AML-193 (cell line): Measurements from ENCODE around the gene ZNF835.
A peak's percentile ranks its signal among the peaks of the same experiment; 100 is the strongest.

Source experiments
- DNase-seq, 2 experiments: peaks; one replicate each; lab custom pipeline; 2025; lab: John Stamatoyannopoulos, UW

ZNF835 gene

DNA sequence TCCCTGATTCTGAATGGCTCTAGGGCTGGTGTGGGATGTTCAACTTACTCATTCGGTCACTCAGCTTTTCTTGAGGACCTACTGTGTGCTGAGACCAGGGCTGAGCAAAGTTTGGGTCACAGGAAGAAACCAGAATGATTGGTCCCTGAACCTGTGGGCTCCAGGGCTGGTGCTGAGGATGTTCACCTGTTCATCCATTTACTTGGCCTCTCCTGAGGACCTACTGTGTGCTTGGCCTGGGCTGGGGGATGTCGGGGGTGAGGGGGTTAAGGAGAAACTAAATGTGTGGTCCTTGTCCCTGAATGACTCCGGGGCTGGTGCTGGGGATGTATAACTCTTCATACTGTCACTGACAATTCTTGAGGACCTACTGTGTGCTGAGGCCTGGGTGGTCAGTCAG, 10.3 kb downstream of the ZNF835 start:
- no peak for DNase-seq

DNA sequence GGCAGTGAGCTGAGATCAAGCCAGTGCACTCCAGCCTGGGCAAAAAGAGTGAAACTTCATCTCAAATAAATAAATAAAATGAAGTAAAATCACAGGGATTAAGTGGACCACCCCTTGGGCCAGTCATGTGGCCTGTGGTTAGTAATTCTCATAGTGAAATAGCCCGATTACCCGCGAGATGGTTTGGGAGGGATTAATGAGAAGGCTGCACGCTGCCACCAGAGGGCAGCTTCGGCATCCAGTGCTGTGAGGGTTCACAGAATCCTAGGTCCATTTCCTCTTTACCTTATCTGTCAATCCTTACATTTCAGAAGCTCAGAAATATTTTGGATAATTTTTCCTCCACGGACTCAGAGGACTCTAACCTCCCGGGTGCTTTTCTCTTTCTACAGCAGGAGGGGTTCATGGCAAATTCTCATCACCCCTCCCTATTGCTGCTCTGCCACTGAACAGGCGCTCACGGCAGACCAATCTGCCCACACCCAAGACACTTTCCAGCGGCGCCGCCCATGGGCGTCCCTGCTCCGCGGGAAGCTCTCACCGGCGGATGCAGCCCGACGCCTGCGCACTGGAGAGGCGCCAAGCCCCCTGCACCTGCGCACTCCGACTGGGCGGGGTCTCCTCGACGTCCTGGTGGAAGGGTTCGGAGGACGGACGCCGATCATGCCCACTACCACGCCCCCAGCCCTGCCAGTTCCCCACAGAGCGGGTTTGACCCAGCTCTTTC, 11.0 kb downstream of the ZNF835 start:
- no peak for DNase-seq

DNA sequence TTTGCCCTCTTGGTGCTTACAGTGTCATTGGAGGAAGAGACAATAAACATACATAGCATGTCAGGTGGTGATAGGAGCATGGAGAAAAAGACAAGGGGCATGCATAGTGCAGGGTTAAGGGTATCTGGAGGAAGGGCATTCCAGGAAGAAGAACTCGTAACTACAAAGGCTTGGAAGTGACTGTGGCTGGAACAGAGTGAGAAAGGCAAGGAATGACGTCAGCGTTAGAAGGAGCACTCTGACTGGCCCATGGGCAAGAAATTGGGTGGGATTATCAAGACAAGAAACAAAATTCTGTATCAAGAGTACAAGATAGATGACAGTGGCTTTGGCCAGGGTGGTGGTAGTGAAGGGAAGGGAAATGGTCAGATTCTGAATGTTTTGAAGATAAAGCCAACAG, 17.4 kb downstream of the ZNF835 start:
- no peak for DNase-seq

DNA sequence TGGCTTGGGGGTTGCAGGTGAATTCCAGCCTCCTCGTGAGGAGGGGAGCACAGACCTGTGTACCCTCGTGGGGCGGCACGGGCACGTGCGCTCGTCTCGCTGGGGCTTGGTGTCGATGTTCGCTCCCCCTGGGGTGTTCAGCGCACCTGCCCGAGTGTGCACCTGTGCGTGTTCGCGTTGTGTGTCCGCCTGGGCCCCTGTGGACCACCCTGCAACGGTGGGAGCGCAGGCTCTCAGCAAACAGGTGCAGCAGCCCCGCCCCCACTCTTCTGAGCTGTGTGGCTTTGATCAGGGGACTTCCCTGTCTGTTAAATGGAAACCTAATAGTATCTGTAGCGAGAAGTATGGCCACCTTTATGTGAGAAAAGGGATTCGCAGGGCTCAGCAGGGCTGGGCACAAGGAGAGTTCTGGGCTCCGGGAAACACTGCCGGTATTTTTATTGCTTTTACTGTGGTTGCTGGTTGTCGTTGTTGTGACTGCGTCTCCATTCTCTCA, 28.0 kb downstream of the ZNF835 start:
- DNase-seq: no peak

- no peak for DNase-seq
Measured at GRCh38 chr19:56642711-56643459, 28.7 kb downstream of the ZNF835 start, which contains the start of gene SMIM17. TSS of gene SMIM17 (plus strand) at chr19:56643159. CDS start at chr19:56645668, 2,509 bp downstream.

DNA sequence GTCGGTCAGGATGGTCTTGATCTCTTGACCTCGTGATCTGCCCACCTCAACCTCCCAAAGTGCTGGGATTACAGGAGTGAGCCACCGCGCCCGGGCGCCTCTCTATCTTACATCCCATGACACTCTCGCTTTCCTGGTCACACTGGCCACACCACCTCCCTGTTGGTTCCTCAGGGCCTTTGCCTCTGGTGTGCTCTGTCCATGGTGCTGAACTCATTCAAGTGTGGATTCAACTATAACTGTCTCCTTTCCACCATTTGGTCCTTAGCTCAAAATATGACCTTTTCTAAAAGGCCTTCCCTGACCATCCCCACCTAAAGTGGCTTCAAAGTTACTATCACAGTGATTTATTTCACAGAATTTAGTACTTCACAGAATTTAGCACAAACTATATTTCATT, 32.3 kb downstream of the ZNF835 start:
- peak; percentile 25 to 37 for DNase-seq

DNA sequence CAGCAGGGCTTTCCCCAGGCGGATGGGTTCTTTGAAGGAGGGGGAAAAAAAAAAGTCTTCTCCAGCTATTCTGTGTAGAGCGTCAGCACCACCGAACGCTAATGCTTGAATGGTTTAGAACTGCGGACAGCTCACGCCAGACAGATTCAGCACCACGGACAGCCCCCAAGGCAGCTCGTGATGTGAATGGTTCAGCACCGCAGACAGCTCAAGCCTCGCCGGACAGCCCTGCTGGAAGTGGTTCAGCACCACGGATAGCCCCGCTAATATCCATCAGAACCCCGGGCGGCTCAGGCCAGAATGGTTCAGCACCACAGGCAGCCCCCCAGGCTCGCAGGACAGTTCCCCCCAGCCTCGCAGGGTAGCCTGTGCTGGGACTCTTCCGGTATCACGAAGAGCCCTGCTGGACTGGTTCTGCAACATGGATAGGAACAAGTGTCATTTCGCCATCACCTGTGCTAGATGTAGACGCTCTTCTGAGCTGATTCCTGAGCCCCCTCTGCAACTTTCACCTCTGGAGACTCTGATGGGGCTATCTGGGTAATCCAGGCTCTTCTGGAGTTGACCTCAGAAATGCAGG, 33.5 kb downstream of the ZNF835 start:
- DNase-seq: peak; percentile 48 to 57

- no peak for DNase-seq
Measured at GRCh38 chr19:56633021-56633420, 38.5 kb downstream of the ZNF835 start.

- DNase-seq: no peak
Measured at GRCh38 chr19:56625708-56626107, 45.8 kb downstream of the ZNF835 start.

- DNase-seq: no peak
Measured at GRCh38 chr19:56623006-56623405, 48.6 kb downstream of the ZNF835 start.

DNA sequence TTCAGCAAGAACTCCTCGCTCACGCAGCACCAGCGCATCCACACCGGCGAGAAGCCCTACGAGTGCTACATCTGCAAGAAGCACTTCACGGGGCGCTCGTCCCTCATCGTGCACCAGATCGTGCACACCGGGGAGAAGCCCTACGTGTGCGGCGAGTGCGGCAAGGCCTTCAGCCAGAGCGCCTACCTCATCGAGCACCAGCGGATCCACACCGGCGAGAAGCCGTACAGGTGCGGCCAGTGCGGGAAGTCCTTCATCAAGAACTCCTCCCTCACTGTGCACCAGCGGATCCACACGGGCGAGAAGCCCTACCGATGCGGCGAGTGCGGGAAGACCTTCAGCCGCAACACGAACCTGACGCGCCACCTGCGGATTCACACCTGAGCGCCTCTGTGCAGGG, 49.2 kb downstream of the ZNF835 start:
- DNase-seq: no peak

GRCh38 chr19:56619121-56619520, 52.4 kb downstream of the ZNF835 start:
- DNase-seq: no peak

- no peak for DNase-seq
Measured at GRCh38 chr19:56617531-56617930, 54.0 kb downstream of the ZNF835 start.

GRCh38 chr19:56613639-56614038, 57.9 kb downstream of the ZNF835 start:
- DNase-seq: no peak

- DNase-seq: no peak
Measured at GRCh38 chr19:56612737-56613136, 58.8 kb downstream of the ZNF835 start.
